ENCODE measurements around the gene PLCL2.

Gene PLCL2

GRCh38 chr3:17133632-17134545 is 249.1 kb downstream of the PLCL2 start:
- H3K4me3 ChIP-seq (ENCODE audit: low read length in 2 of 2) = no peak overlapping the region
- H3K9me3 ChIP-seq (ENCODE audit: control insufficient read depth in 2 of 2, low read length in 2 of 2) = no peaks in the 10 kb centered on the region
- no peaks in the 10 kb centered on the region for H3K27me3 ChIP-seq (ENCODE audit: control insufficient read depth in 2 of 2, insufficient read depth in 2 of 2, low read length in 2 of 2)
- no peaks in the 10 kb centered on the region for H3K4me1 ChIP-seq (ENCODE audit: control insufficient read depth in 2 of 2, insufficient read depth in 2 of 2, low read length in 2 of 2)
- H3K36me3 ChIP-seq (ENCODE audit: control insufficient read depth in 2 of 2, insufficient read depth in 2 of 2, low read length in 2 of 2) = no peaks in the 10 kb centered on the region
- no peak overlapping the region for H3K9ac ChIP-seq (ENCODE audit: low read depth in 1 of 2, low read length in 2 of 2)
- no peak overlapping the region for H3K27ac ChIP-seq (ENCODE audit: low read depth in 2 of 2, low read length in 2 of 2)

- Histone ChIP-seq H3K9me3 (ENCODE audit: control insufficient read depth in 2 of 2, low read length in 2 of 2) (no peaks in the 10 kb centered on the region), H3K4me3 (ENCODE audit: low read length in 2 of 2) (no peak overlapping the region), H3K36me3 (ENCODE audit: control insufficient read depth in 2 of 2, insufficient read depth in 2 of 2, low read length in 2 of 2) (no peaks in the 10 kb centered on the region), H3K27ac (ENCODE audit: low read depth in 2 of 2, low read length in 2 of 2) (no peak overlapping the region), H3K4me1 (ENCODE audit: control insufficient read depth in 2 of 2, insufficient read depth in 2 of 2, low read length in 2 of 2) (no peaks in the 10 kb centered on the region), H3K9ac (ENCODE audit: low read depth in 1 of 2, low read length in 2 of 2) (no peak overlapping the region), H3K27me3 (ENCODE audit: control insufficient read depth in 2 of 2, insufficient read depth in 2 of 2, low read length in 2 of 2) (peaks cover 0 to 2% of the 10 kb centered on the region in 2 donors)
Measured at GRCh38 chr3:17135696-17136095, 250.9 kb downstream of the PLCL2 start.

- Histone ChIP-seq H3K4me1 (ENCODE audit: control insufficient read depth in 2 of 2, insufficient read depth in 2 of 2, low read length in 2 of 2) (no peaks in the 10 kb centered on the region), H3K9me3 (ENCODE audit: control insufficient read depth in 2 of 2, low read length in 2 of 2) (no peaks in the 10 kb centered on the region), H3K36me3 (ENCODE audit: control insufficient read depth in 2 of 2, insufficient read depth in 2 of 2, low read length in 2 of 2) (no peaks in the 10 kb centered on the region), H3K9ac (ENCODE audit: low read depth in 1 of 2, low read length in 2 of 2) (no peak overlapping the region), H3K27ac (ENCODE audit: low read depth in 2 of 2, low read length in 2 of 2) (no peak overlapping the region), H3K4me3 (ENCODE audit: low read length in 2 of 2) (no peak overlapping the region), H3K27me3 (ENCODE audit: control insufficient read depth in 2 of 2, insufficient read depth in 2 of 2, low read length in 2 of 2) (peaks cover 0 to 2% of the 10 kb centered on the region in 2 donors)
Measured at GRCh38 chr3:17136136-17136721, 251.5 kb downstream of the PLCL2 start.

- Histone ChIP-seq H3K9ac (ENCODE audit: low read depth in 1 of 2, low read length in 2 of 2) (no peak overlapping the region), H3K4me3 (ENCODE audit: low read length in 2 of 2) (no peak overlapping the region), H3K4me1 (ENCODE audit: control insufficient read depth in 2 of 2, insufficient read depth in 2 of 2, low read length in 2 of 2) (no peaks in the 10 kb centered on the region), H3K9me3 (ENCODE audit: control insufficient read depth in 2 of 2, low read length in 2 of 2) (no peaks in the 10 kb centered on the region), H3K27me3 (ENCODE audit: control insufficient read depth in 2 of 2, insufficient read depth in 2 of 2, low read length in 2 of 2) (peaks cover 0 to 4% of the 10 kb centered on the region in 2 donors), H3K27ac (ENCODE audit: low read depth in 2 of 2, low read length in 2 of 2) (no peak overlapping the region), H3K36me3 (ENCODE audit: control insufficient read depth in 2 of 2, insufficient read depth in 2 of 2, low read length in 2 of 2) (no peaks in the 10 kb centered on the region)
Measured at GRCh38 chr3:17137321-17137826, 252.6 kb downstream of the PLCL2 start.

- Histone ChIP-seq H3K4me3 (ENCODE audit: low read length in 2 of 2) (no peak overlapping the region), H3K9me3 (ENCODE audit: control insufficient read depth in 2 of 2, low read length in 2 of 2) (no peaks in the 10 kb centered on the region), H3K4me1 (ENCODE audit: control insufficient read depth in 2 of 2, insufficient read depth in 2 of 2, low read length in 2 of 2) (no peaks in the 10 kb centered on the region), H3K9ac (ENCODE audit: low read depth in 1 of 2, low read length in 2 of 2) (no peak overlapping the region), H3K27me3 (ENCODE audit: control insufficient read depth in 2 of 2, insufficient read depth in 2 of 2, low read length in 2 of 2) (peaks cover 0 to 4% of the 10 kb centered on the region in 2 donors), H3K36me3 (ENCODE audit: control insufficient read depth in 2 of 2, insufficient read depth in 2 of 2, low read length in 2 of 2) (no peaks in the 10 kb centered on the region), H3K27ac (ENCODE audit: low read depth in 2 of 2, low read length in 2 of 2) (no peak overlapping the region)
Measured at GRCh38 chr3:17138246-17139039, 253.7 kb downstream of the PLCL2 start.

Measured in mucosa of rectum (tissue), 2 donors.